NCI-H128 (cell line): ENCODE measurements around the gene C2orf68.
A peak's percentile ranks its signal among the peaks of the same experiment; 100 is the strongest.
"Not testable (repeated sequence)": the region's sequence is repeated elsewhere in the genome, so short reads cannot be mapped to it uniquely, and the experiment has no call there.

Source experiments
- DNase-seq: peaks from one replicate; lab custom pipeline; 2025; ENCODE audit not compliant: unreplicated experiment; lab: John Stamatoyannopoulos, UW

Gene C2orf68

GRCh38 chr2:85583667-85584353 lies 28.1 kb downstream of the C2orf68 start:
- no peak for DNase-seq

- no peak for DNase-seq
These were observed 29.4 kb downstream of the C2orf68 start for GRCh38 chr2:85582492-85582891.

GRCh38 chr2:85580206-85580605 lies 31.7 kb downstream of the C2orf68 start:
- no peak for DNase-seq

- DNase-seq: no peak
These were observed 32.5 kb downstream of the C2orf68 start for GRCh38 chr2:85579266-85579935.

GRCh38 chr2:85578243-85579180 lies 33.4 kb downstream of the C2orf68 start:
- no peak for DNase-seq

GRCh38 chr2:85577386-85578242 lies 34.3 kb downstream of the C2orf68 start, which contains the start of gene VAMP8:
Gene VAMP8 (plus strand): TSS chr2:85577586. CDS start chr2:85577647, 61 bp downstream.
- no peak for DNase-seq

- no peak for DNase-seq
These were observed 34.8 kb downstream of the C2orf68 start for GRCh38 chr2:85577063-85577385.

GRCh38 chr2:85575739-85576138 lies 36.1 kb downstream of the C2orf68 start:
- no peak for DNase-seq

- no peak for DNase-seq
These were observed 45.6 kb downstream of the C2orf68 start for GRCh38 chr2:85566265-85566664.

GRCh38 chr2:85564144-85564563 lies 47.7 kb downstream of the C2orf68 start:
- DNase-seq: no peak

GRCh38 chr2:85561280-85562212 lies 50.3 kb downstream of the C2orf68 start, which contains the start of gene GGCX:
Gene GGCX (minus strand): TSS chr2:85561493. CDS start chr2:85561428, 65 bp downstream.
- peak; percentile 93 for DNase-seq

GRCh38 chr2:85560812-85561279 lies 51.0 kb downstream of the C2orf68 start:
- no peak for DNase-seq

GRCh38 chr2:85560403-85560726 lies 51.5 kb downstream of the C2orf68 start:
- DNase-seq: not testable (repeated sequence)

GRCh38 chr2:85558160-85558559 lies 53.7 kb downstream of the C2orf68 start:
- no peak for DNase-seq

- no peak for DNase-seq
These were observed 54.7 kb downstream of the C2orf68 start for GRCh38 chr2:85557130-85557529.
